ENCODE data around the gene CDX2.

CDX2 gene

DNA sequence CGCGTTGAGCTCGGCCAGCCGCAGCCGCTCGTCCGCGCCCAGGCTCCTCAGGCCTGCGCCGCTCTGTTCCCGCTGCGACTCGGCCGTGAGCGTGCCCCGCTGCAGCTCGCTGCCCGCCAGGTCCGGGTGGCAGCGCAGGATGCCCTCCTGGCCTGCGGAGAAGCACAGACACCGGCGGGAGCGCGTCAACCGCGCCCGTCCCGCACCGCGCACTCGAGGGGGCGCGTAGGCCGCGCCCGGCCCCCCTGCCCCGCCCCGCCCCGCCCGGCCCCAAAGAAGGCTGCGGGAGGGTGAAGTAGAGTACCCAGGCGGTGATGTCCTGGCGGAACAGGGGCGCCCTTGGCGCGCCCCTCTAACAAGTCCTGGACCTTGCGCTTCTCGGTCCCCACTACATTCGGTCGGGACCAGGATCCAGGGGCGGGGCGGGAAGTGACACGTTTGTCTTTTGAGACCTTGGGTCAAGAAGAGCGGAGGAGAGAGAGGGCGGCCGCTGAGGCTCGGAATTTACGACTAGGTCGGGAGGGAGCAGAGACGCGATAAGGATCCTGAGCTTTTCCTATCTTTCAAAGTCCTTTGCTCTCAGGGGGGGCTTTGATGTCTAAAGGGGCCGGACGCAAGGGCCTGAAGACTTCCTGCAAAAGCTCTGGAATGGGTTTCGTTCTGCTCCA lies 9.3 kb upstream of the CDX2 start:
- no peak for DNase-seq

DNA sequence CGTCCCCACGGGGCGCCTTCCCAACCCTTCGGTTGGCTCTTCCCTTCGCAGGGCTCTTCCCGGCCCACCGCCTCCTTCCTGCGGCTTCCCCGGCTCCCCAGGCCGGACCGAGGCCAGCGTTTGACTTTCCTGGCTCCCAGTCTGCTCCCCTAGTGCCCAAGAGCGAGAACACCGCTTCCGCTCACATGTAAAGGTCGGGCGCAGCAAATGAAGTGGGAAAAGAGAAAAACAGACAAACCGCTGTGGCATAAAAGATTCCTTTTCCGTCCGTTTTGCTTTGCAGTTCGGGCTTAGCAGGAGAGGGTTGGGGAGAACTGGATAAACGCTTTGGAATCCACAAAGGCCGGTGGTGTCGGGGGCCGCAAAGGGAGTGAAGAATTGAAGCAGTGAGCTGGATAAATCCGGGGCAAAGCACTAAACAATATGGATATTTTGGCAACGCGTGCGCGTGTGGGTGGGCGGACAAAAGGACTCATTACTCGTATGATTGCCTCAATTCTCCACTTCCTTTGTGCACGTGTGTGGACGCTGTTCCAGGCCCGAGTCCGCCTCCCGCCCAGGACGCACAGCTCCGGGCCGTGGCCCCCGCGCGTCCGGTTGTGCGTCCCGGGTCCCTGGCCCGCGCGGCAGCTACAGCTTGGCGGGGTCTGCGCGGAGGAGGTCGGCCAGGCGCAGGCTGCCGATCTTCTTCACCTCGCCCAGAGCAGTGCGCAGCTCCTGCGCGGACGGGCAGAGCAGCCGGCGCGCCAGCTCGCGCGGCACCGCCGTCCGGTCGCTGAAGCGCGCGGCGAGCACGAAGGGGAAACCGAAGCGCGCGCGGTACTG lies 8.6 kb upstream of the CDX2 start:
- DNase-seq: no peak

DNA sequence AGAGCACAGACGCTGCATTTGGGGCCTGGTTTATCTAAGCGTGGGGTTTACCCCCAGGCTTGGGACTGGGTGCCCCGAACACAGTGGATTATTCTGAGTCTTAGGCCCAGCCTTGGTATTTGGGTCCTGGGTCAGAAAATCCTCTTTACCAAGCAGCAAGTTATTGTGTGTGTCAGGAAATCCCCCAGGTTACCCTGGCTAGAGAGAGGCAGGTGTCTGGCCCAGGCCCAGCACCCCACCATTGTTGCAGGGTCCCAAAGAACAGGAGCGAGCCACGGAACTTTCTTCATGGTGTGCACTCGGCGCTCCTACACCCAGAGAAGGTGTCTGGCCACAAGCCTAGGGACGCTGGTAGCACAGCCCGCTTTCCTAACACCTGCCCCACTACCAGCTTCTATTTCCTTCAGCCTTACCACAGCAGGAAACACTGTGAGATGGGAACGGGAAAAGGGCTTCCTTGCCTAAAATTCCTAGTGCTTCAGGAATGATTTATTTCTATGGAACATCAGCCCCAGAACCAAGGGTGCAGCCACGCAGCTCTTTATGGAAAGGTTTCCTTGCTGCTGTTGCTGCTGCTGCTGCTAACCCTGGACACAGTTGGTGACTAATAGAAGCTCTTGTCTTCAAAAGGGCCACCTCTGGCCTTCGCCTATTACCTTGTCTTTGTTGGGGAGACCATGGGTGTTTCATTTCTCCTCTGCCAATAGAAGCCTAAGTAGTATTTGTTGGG lies 7.4 kb upstream of the CDX2 start:
- no peak for DNase-seq

DNA sequence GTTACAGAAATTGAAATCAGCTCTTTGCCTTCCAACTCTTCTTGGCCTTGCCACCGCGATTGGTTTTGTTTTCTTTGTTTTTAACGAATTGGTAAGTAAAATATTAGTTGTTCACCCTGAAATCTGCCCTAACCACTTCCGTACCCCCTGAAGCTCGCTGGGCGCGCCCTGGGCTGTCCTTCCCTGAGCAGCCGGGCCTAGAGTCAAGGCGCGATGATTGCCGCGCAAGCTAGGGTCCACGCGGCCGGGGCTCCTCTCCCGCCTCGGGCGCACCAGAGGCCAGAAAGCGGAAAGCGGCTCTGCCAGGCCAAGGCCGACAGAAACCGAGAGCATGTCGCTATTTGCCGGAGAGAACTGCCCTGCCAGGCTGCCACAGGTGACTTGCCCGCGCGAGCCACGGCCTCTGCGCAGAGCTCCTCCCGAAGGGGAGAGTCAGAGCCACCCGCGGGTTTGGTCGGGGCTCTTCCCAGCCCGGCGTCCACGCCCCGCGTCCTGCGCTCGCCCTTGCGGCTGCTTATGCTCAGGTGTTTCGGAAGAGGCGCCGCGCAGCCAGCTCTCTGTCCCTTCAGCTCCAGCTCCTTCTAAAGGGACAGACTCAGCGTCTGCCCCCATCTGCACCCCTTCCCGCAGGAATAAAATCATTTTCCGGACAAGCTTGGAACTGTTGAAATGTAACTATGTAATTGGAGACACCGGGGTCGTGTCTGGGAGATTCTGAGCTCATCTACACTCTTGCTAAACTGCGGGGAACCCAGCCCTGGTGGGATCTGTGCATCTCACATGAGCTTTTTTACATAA lies 6.6 kb upstream of the CDX2 start:
- DNase-seq: no peak

DNA sequence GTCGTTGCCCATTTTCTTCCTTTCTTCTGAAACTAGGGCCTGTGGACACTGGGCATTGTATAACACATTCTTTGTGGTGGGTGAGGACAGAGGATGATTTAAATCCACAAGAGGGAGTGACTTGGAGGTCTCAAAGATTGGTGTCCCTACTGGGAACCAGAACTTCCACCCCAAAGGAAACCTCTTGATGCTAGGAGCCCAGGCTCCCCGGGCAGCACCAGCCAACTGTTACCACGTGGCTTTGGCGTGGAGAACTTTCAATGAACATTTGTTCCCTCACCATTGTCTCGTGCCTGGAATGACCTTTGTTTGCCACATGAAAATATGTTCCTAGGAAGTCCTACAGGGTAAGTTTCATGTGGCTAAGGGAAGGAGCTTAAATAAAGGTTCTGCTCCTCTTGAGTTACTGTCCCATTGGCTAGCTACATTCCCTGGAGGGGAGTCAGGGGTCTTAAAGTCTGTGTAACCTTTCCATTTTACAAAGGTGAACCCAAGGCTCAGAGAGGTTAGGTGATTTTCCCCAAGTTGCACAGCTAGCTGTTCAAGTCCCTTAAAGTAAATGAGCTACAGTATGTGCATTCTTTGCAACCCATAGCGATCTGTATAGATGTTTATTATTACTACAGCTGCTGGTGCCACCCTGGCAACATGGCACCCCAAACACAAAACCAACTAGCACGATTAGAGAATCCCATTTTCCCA lies 5.0 kb upstream of the CDX2 start:
- no peak for DNase-seq

DNA sequence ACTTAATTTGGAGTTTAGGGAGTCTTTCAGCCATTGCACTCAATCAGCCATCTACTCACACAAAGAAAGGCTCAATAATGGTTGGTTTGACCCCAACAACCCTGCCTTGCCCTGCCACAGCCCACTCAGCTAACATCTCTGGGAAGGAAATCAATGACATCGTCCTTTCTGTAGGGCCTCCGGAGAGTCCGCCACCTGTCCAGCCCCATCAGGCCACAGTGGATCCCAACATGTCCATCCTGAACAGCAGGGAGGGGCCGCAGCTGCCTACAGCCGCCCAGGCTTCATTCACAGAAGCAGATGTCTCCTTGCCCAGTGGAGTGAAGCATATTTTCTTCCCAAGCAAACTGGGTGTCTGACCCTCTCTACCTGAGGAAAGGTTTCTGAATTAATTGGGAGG lies 4.2 kb upstream of the CDX2 start:
- no peak for DNase-seq

DNA sequence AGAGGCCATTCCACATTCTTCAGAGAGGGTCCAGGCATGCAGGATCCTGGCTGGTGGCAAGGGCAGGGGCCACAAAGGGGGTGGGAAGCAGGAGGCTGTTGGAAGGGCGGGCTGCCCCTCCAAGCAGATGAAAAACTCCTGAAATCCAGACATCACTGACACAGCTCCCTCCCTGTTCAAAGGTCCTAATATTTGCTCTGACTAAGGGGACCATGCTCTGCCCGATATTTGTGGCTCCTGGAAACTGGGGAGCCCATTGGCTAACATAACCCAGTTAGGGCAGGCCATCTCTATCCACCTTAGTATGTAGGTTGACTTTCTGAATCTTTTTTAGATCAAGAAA lies 3.3 kb upstream of the CDX2 start:
- no peak for DNase-seq

DNA sequence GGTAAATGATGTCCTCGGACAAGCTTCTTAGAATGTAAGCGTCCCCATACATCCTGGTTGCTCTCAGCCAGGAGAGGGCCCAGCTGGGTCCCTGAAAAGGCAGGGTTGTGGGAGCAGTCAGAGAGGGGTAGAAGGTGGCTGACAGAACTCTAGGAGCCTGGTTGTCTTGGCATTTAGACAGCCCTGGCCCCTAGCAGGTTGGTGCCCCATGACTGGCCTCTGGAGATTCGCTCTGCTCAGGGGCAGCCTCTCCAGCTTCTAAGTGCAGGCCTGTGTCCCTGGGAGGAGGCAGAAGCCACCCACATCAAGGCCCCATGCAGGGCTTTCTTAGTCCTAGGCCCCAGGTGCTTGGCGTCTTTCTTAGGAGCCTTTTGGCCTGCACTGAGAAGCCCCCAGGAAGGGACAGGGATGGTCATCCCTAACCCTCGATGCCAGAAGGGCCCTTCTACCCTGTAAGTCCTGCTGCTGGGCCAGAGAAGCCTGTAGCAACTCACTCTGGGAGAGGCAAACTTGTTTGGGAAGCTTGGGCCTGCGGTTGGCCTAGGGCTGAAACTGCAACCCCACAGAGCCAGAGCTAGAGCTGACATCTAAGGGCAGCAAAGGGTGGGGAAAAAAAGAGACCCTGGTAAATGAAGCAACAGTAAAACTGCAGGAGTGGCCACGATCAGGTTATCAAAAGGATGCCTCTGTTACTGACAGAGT lies 2.8 kb upstream of the CDX2 start:
- DNase-seq: no peak

DNA sequence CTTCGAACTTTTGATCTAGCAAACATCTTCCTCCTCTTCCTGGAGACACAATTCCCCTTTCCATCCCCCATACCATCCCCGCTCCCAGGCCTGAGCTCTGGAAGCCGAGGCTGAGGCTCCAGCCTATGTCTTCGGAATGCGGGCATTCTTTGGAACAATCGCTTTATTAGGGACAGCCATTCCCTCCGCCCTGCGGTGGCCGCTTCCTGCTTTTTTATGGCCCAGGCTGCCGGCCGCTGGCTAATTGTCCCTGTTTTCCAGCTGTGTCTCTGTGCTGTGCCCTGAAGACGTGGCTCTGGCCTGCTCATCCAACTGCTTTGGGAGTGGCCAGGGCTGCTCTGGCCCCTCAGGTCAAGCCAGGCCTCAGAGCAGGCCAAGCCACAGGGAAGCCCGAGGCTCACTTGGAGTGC lies 2.1 kb upstream of the CDX2 start:
- no peak for DNase-seq

DNA sequence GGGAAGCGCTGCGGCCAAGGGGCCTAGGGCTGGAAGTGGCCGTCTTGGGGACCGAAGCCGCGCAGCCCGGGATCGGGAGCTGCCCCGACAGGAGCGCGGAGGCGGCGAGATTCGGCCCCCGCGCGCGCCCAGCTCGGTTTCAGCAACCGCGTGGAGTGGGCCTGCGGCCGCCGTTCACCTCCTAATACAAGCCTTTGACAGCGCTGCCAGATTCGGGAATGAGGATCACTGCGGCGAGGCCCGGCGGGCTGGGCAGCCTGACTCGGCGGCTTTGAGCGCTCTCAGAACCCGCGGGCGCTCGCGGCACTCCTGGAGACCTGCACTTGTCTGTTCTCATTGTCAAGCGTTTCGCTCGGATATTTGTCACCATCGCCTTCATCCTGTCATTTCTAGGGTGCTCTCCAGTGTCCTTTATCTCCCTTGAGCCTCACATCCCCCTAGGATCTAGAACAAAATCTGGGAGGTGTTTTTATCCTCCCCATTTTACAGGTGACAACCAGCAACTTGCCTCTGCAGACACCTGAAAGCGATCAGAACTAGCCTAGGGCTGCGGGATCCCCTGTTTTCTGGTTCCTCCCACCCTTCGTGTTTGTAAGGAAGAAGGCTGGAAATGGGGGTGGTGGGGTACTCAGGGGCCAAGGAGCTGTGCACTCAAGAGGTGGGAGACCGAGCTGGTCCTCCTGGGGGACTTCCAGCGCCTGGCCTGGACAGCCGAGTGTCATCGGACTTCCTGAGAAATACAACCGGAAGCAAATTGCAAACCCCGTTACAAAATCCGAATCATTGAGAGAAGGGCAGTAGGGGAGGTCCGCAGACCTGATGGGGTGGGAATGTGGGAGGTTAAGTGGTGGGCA lies 1.5 kb upstream of the CDX2 start:
- no peak for DNase-seq

DNA sequence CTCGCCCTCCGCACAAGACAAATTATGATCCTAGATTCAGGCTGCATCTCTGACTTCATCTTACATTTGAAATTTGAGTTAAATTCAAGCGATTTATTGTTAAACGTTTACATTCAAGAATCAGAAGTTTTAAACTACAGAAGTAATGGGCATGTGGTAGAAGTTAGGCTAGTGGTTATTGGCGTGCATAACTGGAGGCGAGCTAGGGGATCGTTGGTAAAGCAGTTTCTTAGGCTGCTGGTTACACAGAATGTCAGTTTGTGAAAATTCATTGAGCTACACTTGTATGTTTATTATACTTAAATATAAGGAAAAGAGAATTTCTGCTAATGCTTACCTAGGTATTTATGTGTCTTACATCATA lies 733 bp upstream of the CDX2 start:
- no peak for DNase-seq

DNA sequence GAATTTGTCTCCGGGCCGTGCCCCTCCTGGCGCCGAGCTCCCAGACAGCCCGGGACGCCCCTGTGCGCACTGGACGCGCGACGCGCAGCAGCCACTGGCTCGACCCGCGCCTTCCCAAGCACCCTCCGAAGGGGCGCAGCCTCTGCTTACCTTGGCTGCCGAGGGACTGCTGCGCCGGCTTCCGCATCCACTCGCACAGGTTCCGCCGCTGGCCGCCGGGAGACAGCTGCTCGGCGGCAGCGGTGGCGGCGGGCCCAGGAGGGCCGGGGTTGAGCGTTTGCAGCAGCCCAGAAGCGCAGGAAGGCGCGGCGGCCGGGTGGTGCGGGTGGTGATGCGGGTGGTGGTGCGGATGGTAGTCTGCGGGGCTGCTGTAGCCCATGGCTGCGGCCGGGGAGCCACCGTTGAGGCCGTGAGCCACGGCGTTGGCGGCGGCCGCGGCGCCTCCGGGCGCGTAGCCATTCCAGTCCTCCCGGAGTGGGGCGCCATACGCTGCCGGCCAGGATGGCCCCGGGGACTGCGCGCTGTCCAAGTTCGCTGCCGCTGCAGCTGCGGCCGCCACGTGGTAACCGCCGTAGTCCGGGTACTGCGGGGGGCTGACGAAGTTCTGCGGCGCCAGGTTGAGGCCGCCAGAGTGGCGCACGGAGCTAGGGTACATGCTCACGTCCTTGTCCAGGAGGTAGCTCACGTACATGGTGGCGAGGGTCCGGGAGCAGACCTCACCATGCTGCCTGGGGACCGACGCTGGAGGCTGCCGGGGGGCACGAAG lies 616 bp downstream of the CDX2 start:
- DNase-seq: no peak

DNA sequence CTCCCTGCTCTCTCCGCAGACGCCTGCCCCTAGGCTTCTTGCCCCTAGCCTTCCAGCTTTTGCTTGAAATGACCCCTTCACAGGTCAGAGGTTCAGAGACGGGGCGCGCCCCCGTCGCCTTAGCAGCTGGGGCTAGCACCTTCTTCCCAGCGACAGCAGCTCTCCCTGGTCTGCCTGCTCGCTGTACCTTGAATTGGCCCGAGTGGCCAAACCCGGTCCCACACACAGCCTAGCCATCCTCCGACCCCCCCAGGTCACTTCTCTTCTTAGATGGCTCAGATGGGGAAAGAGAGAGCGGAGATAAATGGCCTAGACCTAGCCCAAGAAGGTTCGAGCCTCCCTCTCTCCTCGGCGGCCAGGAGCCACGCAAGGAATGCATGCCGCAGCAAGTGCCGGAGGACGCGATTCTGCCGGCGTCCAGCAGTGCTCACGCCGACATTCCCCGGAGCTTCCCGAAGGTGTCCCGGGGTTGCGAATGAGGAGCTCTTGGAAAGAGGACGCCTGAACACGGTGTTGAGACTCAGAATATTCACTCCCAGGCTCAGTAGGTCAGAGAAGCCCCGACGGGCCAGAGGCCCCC lies 1.3 kb downstream of the CDX2 start:
- DNase-seq: no peak

DNA sequence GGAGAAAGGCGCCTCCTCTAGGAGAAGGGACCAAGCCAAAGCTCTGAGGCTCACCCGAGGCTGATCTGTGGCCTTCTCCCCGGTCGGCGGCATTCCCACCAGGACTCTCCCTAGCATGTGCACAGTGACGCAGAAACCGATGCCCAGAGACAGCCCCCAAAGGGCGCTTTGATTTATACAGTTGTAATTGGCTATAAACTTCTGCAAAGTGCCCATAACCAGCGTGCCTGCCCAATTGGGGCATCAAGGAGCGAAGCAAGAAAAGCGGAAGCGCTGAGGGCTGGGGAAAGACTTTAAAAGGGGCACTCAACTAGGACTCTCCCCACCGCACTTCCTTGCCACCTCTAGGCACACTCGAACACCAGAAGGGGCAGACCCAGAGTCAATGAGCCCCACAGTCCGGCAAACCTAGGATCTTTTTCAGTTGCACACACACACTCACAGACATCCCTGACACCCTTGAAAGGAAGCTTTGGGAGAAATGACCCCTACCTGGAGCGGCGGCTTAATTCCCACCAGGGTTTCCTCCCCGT lies 1.8 kb downstream of the CDX2 start:
- no peak for DNase-seq

DNA sequence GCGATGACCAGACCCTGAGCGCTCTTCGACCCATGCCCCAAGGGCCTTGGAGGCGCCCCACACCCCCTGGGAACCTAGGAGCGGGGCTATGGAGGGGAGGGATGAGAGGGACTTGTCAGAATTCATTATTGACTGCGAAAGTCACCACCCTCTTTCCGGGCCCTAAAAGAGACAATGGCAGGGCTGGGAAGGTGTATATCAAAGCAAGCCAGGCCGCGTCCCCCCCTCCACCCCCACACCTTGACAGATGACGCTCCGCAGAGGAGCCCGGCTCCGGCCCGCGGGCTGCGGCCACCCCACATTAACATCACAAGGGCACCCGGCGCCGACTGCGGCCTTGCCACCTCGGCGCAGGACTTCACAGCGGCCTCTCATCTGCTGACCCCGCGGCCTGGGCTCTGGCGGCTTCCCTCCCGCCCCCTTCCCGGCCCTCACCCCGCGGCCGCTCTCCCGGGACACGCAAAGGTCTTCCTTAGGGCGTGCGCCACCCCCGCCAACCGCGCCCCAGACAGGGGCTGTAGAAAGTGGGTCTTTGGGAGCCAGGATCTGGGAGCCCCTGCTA lies 2.4 kb downstream of the CDX2 start:
- DNase-seq: no peak

DNA sequence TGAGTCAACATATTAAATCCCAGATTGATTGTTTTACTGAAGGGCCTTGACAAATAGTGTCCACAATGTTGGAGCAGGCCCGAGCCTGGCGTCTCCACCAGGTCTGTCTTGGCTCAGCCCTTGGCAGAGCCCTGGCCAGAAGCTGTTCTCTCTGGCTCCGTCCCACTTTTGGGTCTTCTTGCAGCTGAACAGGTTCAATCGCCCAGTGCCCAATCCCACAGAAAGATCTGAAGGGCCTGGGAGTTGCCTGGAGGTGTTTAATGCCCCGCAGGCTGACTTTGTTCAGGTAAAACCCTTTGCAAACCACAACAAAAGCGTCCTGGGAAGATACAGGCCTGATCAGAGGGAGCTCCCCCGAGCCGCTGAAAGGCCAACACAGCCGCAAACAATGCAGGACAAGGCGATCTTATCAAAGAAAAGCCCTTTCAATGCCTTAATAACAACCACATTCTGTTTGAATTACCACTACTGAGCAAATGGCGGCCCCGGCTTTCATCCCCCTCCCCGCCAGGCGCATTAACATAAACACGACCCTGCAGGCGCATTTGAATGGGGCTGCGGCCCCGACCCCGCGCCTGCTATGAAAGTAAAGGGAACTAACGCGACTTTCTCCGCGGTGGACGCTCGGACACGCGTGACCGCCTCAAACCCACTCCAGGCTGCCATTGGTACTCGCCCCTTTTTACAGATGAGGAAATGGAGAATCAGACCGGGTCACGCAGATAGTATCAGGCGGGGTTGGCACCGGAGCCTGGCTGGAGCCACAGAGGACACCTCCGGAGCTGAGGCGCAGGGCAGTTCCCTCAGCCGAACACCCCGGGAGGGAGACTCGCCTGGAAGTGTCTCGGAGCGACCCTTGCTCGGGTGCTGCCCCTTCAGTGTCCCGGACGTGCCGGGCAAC lies 3.1 kb downstream of the CDX2 start:
- no peak for DNase-seq

DNA sequence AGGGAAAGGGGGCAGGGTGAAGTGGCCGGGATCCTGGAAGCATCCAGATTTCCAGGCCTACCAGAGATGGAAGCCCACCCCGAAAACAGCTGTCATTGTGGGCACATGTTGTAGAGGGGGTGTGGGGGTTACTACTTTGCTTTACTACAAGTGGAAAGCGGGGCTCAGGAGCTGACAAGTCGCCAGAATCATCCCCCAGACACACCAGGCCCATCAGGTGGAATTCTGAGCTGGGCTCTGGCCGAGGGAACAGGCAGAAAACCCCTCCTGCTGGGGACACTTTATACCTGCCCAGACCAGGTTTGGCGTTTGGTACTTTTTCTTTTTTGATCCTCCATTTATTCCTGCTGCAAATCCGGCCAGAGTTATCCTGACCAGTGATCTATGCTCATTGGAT lies 3.8 kb downstream of the CDX2 start:
- DNase-seq: no peak

DNA sequence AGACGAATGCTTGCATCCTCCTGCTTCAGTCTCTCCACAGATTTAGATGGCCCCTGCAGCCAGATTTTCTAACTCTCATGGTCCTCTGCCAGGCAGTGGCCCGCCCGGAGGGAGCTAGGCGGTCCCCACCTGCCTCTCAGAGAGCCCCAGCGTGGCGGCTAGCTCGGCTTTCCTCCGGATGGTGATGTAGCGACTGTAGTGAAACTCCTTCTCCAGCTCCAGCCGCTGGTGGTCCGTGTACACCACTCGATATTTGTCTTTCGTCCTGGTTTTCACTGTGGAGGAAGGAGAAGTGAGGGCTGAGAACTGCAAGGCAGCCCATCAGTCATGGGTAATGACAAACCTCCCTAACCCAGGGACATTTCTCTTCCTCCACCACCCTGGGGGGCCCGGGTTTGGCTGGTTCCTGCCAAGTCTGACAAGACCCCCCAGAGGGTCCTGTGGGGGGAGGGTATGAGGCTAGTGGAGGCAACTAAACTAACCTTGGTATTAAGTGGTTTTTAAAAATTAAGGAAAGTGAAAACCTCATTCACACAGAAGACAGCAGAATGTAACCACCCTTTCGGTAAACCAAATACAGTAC lies 4.3 kb downstream of the CDX2 start:
- DNase-seq: no peak
